ENCODE measurements around the gene TECRL.
A peak's percentile ranks its signal among the peaks of the same experiment; 100 is the strongest.

TECRL gene

DNA sequence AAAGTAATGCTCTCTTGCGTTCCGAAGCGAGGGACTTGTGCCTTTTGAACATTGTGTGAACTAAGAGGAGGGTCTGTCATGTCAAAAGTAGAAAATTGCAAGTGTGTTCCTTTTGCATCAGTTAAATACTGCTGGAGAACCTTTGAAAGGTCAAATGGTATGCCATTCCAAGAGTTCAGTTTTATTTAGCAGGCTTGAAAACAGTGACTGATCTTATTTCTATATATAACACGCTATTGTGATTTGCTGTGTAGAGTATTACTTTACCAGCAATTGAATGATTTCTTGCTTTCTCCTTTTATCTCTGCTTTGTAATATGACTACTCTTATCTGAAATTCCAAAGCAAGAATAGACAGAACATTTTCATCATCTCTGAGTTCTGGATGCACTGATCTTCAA is at the start of gene TECRL:
Gene TECRL, minus strand, starts transcription at position 151 of the 400 bp plus-strand sequence. Its CDS starts 99 bp downstream, at position 52.
- DNase-seq, result no peak

DNA sequence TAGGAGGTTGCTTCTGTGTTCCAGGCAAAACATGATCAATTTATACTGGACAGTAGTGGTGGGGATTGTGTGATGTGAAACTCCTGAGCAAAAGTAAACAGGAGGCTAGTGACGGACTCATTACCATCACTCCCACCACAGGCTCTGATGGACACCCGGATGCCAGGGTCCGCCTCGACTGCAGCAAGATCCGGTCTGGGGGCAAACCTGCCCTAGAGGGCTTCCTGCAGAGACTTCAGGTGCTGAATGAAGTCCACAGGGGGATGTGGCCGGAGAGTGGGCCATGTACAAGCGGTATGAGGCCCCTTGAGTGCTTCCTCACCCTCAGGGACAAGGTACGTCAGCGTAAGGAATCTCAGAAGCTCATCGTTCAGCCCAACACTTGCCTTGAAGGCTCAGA is 23.4 kb upstream of the TECRL start:
- DNase-seq, result no peak

DNA sequence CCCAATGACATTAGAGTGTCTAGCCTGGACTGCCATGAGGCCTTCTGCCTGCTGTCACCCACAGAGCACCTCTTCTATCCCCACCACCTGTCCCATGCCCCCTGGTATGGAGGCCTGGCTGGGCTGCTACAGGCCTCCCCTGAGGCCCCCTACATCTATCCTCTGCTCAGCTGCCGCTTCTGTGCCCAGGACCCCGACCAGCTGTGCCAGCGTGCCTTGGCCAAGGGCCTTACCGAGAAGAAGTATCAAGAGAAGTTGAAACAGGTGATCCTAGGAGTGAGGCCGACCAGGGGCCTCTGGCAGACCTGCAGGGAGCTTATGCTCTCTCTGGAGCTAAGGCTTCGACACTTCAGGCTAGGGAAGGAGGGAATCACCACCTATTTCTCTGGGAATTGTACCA is 21.7 kb upstream of the TECRL start:
- no peak for DNase-seq

DNA sequence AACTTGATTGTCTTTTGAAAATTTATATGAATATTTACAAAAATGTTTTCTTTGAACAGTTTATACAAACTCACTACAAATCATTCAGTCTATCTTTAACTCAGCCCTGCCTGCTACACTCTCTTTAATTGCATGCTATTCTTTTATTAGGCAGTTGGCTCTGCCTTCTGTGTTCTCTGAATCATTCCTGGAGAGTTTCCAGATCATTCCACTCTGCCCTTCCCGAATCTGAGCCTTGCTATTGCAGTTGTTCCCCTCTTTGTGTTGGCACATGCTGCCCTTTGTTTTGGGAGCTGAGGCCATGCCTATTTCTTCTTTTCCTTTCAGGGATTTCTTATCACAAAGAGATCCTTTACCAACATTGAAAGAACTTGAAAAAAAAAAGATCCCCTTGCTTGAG is 8.7 kb upstream of the TECRL start:
- DNase-seq, result peak in 1 of 2 experiments; percentile 20

GRCh38 chr4:64407000-64407399 is 2.2 kb downstream of the TECRL start:
- no peak for DNase-seq

DNA sequence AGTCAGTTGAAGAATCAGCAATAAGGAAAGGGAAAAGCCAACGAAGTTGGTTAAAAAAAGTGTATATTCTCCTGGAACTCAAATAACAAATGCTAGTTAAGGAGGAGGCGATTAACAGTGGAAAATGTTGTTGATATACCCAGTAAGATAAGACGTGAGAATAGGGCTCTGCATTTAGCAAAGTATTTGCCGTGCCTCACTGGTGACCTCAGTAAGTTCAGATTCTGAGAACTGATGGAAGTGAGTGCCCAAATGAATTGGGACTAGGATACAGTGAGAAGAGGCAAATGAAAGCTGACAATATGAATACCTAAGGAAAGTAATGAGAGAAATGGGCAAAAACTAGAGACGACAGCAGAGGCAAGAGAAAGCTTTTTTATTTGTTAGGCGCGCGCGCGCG is 3.5 kb downstream of the TECRL start:
- DNase-seq, result no peak

GRCh38 chr4:64402684-64403083 is 6.6 kb downstream of the TECRL start:
- DNase-seq, result no peak

- no peak for DNase-seq
Observed at GRCh38 chr4:64399313-64400109, 9.7 kb downstream of the TECRL start.

GRCh38 chr4:64394469-64394868 is 14.8 kb downstream of the TECRL start:
- DNase-seq, result no peak

- DNase-seq, result no peak
Observed at GRCh38 chr4:64388252-64388651, 21.0 kb downstream of the TECRL start.

GRCh38 chr4:64385220-64385619 is 24.0 kb downstream of the TECRL start:
- no peak for DNase-seq

DNA sequence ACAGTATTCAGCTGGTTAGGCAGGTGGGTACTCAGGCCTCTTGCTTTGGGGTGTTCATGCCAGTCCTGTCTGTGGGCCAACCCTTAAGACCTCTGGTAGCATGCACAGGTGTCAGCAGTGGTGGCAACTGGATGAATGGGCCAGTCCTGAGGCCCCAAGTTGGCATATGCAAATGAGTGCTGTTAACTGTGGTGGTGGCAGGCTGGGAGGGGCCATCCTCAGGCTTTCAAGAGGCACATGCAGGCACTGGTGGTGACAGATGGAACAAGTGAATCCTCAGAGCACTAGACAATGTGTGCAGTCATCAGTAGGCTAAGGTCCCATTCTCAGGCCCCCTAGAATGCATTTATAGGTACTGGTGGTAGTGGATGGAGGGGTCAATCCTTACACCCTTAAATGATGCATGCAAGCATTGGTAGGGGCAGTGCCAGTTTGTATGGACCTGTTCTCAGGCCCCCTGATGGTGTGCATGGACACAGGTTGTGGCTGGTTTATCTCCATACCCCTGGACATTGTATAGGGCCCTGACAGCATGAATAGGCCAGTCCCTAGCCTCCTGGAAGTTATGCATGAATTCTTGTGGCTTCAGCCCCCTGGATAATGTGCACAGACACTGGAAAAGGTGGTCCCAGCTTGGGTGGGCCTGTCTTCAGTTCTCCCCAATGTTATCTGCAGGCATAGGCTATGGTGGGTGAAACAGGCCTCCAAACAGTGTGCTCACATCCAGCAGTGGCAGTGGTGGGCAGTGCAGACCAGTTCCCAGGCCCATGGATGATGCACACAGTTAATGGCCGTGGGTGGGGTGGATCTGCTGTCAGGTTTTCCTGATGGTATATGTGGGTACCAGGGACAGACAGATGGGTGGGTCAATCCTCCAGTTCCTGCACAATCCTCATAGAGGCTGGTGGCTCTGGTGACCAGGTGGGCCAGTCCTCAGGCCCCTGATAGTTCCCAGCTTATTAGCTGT is 24.7 kb downstream of the TECRL start:
- no peak for DNase-seq

DNA sequence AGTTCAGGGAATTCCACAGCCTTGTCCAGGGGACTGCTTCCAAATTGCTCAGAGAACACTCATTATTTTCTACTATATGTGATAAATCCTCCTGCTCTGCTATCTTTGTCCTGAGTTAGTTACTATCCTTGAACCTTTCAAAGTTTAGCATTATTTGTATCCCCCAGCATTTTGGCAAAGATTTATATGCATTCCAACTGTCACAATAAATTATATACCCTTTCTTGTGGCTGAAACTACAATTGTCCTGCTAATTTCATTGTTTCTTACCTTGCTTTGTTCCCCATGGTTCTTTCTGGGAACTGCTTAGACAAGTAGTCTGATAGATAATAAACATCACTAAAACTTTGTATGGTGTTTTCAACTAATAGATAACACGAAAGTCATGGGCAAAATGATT is 40.5 kb downstream of the TECRL start:
- no peak for DNase-seq

- no peak for DNase-seq
Observed at GRCh38 chr4:64361399-64361740, 47.9 kb downstream of the TECRL start.

DNA sequence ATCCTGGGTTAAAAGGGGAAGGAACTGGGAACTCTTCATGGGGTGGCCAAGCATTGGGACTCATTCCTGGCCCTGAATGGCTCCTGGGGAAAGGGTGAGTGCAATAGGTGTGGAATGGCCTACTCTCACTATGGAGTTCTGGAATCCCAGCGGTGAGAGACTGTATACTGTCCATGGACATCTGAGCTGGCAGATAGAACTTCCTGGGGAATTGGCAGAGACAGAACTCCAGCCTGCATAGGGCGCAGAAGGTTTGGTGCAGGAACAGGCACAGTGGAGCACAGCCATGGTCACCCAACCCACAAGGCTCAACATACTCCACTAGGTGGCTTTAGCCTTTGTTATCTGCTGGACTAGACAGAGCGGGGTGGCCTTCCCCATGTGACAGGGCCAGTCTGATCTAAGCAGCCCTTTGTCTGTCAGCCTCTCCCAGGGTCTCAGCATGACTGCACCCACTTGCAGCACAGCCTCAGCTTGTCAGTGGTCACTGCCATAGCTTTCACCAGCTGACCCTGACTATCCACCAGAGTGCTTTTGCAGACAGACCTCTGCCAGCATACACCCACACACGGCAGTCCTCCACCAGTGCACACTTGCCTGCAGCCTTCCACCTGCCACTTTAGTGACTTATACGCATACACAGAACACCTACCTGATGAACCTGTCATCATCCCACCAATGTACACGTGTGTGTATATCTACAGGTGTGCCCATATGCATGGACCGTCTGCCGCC is 48.4 kb downstream of the TECRL start:
- DNase-seq, result no peak

GRCh38 chr4:64359489-64359888 is 49.8 kb downstream of the TECRL start:
- DNase-seq, result peak in 1 of 2 experiments; percentile 10

- DNase-seq, result no peak
Observed at GRCh38 chr4:64353904-64354303, 55.3 kb downstream of the TECRL start.

DNA sequence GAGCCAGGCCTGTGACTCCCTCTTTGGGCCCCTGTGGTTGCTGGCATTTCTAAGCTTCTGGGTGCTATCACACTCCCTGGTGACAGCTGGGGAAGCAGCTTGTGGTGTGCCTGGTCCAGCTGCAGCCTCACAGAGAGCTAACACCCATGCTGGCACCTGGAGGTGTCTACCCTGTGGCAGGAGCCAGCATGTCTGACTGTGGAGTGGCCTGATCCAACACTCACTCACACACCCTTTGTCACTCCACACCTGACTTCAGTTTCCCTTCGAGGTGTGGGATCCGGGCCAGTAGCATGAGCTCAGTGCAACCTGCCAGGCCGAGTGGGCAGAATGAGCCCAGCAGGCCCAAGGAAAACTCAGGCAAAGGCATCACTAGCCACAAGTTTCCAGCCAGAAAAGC is 67.5 kb downstream of the TECRL start:
- DNase-seq, result peak in 1 of 2 experiments; percentile 34

DNA sequence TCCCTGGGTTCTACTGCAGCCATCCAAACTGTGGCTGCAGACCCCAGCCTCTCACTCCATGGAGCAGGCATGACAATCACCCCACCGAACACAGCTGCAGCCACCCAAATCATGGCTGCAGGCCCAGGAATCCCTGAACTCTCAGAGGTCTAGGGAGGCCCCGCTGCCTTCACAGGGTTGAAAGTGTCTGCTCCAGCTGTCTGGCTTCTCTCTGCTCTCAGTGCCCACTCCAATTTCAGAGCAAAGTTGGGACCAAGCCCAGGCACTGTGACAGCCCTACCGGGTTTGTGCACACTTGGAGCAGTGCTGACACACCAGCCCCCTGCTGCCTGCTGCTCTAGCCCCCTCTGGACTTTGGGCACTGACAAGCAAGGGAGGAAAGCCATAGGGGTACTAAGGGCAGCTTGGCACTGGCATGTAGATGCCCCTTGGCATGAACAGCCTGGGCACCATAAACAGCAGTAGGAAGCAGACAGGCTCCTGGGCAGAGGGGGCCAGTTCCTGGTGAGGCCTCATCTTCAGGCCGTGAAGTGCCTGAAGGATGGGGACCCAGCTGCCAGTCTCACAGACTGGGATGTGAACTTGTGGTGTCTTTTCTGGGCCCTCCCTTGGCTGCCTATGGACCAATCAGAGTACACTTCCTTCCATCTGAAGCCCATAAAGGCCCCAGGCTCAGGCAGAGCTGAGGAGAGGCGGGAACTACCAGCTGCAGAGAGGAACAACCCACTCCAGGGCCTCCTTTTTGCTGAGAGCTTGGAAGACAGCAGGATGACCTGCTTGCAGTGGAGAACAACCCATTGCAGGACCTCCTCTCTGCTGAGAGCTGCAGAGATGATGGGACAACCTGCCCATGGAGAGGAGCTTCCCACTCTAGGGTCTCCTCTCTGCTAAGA is 68.8 kb downstream of the TECRL start:
- DNase-seq, result no peak

GRCh38 chr4:64334964-64335363 is 74.3 kb downstream of the TECRL start:
- no peak for DNase-seq

DNA sequence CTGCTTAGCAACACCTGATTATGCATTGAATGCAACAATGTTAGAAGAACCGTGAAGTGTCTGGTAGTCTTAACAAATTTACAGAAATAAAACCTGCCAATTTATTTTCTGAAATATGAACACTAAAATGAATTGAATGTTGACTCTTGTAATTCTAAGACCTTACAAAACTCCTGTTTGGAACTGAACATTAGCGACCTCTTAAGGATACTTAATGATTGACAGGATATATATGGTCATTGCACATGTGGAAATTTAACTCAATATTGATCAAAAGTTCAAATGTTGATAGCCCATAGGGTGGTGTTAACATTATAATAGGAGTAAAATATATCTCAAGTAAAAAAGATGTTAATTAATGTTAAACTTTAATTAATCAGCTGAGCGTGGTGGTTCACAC is 79.1 kb downstream of the TECRL start:
- DNase-seq, result no peak

DNA sequence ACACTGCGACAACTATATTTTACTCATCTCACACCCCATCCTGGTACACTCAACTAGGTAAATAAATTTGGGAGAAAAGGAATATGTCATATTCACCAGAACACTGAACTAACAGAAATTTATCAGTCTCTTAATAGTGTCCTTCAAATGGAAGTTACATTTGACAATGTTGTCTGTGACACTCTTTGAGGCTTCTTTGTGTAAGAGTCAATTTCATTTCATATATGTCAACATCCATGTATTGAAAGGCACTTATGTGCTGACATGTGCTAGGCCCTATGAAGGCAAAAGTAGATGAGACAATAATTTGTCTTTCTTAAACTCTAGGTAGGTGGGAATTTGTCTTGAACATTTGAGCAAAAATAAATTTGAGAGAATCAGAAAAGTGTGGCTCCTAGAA is 82.0 kb downstream of the TECRL start:
- no peak for DNase-seq
